Sigmoid colon (tissue), 4 donors: ENCODE data around the gene DSCAM.

Experiments used
- CTCF ChIP-seq, 4 experiments: fragments of 450-650 bp in 3 of 4; fragments of 200-600 bp in 1 of 4; IDR thresholded peaks; one replicate each; pipeline ENCODE4 v1.5.1; 2016 to 2019; ENCODE audit warnings: antibody characterized with exemption in 4 of 4, mild to moderate bottlenecking in 3 of 4, moderate library complexity in 2 of 4
- EP300 ChIP-seq, 4 donors: sonication (generic); formaldehyde crosslinking; IDR thresholded peaks; one replicate each; pipeline ENCODE4 v1.6.1; 2017; ENCODE audit warnings: antibody characterized with exemption in 4 of 4
- POLR2A ChIP-seq, 2 donors: fragments of 450-650 bp; IDR thresholded peaks; one replicate each; pipeline ENCODE4 v1.6.1; 2016; ENCODE audit warnings: antibody characterized with exemption in 2 of 2, mild to moderate bottlenecking in 2 of 2, moderate library complexity in 2 of 2
- POLR2AphosphoS5 ChIP-seq, 4 donors: sonication (generic); formaldehyde crosslinking; IDR thresholded peaks; one replicate each; pipeline ENCODE4 v1.6.1; 2017; ENCODE audit warnings: antibody characterized with exemption in 4 of 4

GRCh38 chr21:40210251-40210650, 636.7 kb downstream of the DSCAM start:
- TF ChIP-seq CTCF (IDR thresholded peaks at IDR 0.05) (no peak), POLR2AphosphoS5 (IDR thresholded peaks at IDR 0.05) (no peak), POLR2A (IDR thresholded peaks at IDR 0.05) (no peak), EP300 (IDR thresholded peaks at IDR 0.05) (no peak)
